Measurements from ENCODE around the gene PAFAH1B2.

- TF ChIP-seq CTCF (IDR thresholded peaks at IDR 0.05; ENCODE audit: low read depth, low read length, poor library complexity, severe bottlenecking) (no peak), EZH2phosphoT487 (IDR thresholded peaks at IDR 0.05; ENCODE audit: borderline replicate concordance, low read length) (no peak)
These were observed 44.6 kb downstream of the PAFAH1B2 start for GRCh38 chr11:117188620-117189081.
